ENCODE results near the gene RGS16.
A peak's percentile ranks its signal among the peaks of the same experiment; 100 is the strongest.

RGS16 gene

DNA sequence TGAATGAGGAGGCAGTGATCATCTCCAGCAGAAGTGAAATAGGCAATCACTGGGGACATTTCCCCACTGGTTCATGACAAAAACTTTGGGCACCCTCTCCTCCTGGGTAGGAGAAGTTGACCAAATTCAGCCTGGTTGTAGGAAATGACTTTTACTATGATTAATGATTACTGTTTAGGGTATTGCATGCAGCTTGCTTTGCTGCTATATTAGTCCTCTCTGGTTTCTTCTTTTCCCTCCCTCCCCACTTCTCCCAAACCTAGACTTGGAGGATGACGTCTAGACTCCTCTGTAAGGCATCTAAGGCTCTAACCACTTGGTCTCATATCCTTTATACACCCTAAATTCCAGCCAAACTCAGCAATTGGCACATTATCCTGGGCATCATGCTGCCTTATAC is 3.4 kb upstream of the RGS16 start:
- no peak for DNase-seq

DNA sequence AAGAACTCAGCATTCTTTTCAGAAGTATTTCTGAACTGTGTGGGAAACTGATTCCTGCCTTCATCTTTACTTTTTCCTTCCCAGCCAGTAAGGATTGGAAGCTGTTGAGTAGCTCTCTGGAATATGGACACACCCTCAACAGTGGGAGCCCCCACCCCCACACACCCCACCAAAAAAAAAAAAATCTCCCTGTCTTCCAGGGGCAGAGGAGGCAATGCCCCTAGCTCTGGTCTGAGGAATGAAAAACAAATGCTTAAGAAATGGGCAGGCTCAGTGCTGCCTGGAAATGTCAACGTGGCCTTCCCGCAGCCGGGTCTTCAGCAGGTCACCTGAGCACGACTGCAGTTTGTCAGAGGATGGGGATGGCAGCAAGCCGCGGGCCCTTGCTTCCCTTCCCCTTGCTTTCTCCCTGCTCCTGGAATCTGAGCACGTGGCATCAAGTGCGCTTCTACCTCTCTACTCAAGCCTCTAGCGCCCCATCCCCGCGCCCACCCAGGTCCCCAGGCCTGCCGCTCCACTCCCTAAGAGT is 479 bp downstream of the RGS16 start:
- no peak for DNase-seq

DNA sequence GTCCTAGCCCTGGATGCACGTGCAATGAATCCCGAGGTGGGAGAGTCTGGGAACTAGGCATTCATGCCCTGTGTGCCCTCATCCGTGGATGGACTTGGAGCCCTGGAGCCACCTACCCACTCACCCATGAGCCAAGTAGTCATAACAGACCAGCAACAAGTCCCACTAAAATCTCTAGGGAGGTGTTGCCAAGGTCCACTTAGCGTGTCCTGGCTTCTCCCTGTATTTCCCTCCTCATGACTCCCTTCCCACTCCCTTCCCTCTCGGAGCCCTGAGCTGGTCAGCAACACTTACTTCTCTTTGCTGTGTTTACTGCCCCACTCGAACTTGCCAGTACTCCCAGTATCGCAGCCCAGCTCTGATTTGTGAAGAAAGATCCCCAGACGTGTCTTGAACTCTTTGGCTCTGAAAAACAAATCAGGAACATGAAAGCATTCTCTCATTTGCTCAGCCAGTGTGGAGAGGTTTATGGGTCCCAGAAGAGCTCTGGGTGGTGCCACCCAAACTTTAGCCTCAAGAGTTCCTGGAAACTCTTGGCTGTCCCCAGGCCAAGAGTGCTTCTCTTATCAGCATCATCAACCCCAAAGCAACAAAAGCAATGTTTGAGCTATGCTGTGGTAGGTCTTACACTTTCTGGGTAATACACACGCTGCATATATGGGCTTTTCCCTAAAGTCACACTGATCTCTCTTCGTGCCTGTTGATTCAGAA is 1.1 kb downstream of the RGS16 start:
- no peak for DNase-seq

DNA sequence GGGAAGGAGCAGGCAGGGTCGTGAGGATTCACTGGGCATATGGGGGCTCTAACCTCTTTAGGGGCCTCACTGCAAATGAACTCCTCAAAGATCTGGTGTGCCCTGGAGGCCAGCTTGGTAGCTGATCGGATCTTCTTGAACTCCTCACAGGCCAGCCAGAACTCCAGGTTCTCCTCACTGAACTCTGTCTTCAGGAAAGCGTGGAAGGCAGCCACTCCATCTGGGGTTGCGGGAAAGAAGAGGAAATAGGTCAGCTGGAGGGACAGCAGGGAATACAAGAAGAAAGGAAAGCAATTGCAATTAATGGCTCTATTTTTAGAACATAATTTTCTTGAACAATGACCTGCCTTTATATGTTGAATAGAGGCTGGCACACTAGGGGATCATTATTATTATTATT is 2.3 kb downstream of the RGS16 start:
- DNase-seq, result no peak

DNA sequence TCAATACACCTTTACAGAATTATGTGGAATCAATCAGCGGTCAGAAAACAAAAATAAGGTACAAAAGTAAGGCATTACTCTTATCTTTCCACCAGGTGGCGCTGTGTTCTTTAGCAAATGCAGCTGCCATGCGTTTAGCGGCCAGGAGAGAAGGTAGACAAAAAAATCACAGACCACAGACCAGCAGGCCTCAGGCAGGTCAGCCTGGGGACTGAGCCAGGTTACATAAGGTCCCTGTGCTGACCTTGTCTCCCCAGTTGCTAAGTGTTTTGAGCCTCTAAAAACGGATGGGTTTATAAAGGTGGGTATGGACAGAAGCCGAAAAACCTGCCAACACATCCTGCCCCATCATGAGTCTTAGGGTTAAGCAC is 2.8 kb downstream of the RGS16 start:
- DNase-seq, result peak; percentile 50 to 81

DNA sequence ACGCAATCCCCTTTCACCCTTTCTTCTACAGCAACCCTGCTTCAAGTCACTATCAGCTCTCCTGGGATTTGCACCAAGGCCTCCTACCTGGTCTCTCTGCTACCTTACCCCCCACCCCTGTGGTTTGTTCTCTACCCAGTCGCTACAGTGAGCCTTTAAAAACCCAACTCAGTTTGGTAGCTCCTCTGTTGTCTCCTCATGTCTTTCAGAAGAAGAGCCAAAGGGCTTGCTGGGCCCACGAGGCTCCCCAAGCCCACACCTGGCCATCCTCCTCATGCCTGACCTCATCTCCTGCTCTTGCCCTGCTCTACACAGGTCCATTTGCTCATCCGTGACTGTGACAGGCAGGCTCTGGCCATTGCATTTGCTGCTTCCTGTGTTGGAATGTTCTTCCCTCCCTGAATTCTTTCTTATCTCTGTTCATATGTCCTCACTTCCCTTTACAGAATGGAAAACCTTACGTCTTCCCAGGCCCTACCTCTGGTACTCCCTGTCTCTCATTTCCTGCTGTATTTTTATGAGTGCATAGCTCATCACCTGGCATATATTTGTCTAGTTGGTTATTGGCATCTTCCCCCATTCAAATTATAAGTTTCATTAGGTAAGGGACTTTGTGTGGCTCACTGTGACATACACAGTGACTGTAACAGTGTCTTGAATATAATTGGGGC is 3.3 kb downstream of the RGS16 start:
- DNase-seq, result no peak

DNA sequence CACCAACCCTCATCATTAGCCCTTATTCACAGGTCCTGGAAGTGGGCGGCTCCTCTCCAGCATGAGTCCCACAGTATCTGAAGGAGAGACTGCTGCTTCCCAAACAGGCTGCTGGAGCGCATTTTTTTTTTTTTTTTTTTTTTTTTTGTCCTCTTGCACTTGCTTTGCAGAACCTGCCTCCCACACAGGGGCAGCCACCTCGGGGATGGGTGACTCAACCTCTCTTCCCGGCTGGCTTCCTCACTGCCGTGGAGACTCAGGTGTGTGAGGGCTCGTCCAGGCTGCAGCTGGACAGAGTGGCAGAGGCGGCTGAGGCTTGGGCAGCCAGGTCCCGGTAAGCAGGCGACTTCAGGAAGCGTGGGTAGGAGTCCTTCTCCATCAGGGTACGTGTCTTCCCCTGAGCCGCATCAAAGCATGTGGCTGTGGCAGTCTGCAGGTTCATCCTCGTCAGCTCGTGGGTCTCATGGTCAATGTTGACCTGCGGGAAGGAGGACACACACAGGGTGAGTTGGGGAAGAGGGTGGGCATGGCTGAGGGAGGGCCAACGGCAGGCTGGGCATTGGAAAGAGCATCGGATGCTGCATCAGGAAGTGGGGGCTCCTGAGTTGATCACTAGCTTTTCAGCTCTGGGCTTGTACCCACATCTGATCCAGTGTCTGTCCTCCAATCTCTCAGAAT is 4.0 kb downstream of the RGS16 start:
- no peak for DNase-seq

DNA sequence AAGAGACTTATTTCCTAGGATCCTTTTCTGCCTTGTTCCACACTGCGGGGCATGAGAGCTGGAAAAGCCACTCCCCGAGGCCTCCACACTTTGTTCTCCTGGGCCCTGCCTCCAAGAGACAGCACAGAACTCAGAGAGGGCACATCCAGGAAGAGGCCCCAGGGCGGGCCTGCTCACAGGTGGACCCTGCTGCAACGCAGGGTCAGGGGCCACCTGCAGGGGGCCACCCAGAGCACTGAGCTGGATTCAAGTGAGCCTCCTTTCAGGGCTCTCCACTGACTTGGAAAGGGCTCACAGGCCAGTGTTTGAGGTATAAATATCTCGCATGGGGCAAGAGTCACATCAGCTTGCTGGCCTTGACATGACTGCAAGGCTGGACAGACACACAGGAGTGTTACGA is 4.8 kb downstream of the RGS16 start:
- DNase-seq, result no peak

DNA sequence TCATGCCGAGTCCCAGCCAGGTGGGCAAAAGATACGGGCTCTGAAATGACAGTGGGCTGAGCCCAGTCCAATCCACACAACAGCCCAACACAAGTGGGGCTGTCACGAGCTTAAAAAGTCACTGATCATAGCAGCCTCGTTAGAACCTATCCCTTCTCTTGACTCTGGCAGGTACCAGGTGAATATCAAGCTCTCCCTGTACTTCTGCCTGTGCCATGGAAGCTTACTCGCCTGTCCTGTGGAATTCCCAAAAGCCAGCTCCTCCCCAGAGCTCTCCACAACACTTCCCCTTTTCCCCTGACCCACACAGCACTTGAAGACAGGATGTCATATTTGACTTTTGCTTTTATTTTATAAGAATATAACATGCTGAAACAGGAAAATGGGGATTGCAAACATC is 5.9 kb downstream of the RGS16 start:
- peak in 1 of 2 donors; percentile 61 for DNase-seq

DNA sequence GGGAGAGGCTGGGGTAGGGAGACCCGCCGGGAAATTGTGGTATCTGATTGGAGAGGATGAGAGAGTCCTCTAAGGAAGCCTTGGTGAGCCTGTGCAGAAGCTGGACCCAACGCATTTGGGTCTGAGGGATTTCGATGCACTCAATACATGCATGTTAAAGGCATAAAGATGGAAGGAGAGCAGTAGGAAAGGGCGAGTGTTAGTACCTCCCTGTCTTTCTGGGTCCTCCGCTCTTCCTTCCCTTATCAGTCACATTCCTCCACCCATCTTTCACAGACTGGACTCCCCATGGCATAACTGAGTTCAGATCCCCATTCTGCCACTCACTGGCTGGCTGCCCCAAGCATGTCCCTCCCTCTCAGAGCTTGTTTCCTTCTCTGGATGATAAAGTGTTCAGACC is 7.3 kb downstream of the RGS16 start:
- DNase-seq, result no peak

DNA sequence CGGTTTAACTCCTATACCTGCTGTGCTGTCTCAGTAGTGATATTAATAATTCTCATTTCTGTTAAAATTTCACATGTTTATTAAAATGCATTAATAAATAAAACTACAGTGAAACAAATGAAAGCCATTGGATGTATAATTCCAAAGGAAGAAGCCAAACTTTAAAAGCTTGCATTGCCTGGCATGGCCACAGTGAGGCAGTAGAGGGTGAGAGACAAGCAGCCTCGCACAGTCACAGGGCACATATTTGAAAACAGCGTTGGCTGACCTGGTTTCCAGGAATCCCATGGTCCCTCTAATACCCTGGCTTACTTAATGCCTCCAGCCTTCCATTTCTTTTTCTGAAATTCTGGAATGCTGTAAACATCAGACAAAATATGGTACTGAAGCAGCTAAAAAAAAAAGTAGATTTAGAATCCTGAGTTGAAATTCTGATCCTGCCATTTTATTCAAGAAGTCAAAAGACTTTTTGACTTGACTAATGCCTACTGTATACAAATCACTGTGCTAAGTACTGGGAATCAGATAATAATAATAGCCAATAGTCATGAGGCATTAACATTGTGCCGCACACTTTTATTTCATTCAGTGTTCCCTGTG is 8.4 kb downstream of the RGS16 start:
- DNase-seq, result peak; percentile 38 to 87

DNA sequence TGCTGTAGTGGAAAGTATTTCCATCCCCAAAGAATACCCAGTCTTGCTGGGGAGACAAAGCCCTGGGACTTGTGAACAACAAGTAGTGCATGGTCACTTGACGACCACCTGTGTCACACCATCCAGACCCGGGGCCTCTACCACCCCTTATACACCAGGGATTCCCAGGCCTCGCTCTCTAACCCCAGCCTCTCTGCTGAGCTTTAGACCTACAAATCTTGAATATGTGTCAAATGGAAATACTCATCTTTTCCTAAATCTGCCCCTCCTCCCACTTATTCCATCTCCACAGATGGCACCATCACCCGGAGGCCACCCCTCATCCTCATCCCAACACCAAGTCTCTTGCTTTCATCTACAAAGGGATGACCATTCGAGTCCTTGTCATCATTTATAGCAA is 14.3 kb downstream of the RGS16 start:
- no peak for DNase-seq

DNA sequence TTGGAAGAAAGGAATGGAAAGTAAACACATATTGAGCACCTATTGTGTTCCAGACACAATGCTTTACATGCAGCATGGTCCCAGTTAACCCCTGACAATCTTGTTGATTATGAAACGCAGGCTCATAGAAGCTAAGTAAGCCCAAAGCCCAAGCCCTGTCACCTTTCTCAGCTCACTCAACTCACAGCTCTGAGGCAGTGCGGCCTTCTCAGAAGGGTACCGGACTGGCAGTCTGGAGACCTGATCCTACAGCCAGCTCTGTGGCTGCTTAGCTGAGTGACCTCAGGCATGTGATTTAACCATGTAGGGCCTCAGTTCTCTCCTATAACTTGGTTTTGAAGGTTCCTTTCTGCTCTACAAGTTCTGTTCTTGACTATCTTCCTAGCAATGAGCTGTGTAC is 14.7 kb downstream of the RGS16 start:
- DNase-seq, result no peak

DNA sequence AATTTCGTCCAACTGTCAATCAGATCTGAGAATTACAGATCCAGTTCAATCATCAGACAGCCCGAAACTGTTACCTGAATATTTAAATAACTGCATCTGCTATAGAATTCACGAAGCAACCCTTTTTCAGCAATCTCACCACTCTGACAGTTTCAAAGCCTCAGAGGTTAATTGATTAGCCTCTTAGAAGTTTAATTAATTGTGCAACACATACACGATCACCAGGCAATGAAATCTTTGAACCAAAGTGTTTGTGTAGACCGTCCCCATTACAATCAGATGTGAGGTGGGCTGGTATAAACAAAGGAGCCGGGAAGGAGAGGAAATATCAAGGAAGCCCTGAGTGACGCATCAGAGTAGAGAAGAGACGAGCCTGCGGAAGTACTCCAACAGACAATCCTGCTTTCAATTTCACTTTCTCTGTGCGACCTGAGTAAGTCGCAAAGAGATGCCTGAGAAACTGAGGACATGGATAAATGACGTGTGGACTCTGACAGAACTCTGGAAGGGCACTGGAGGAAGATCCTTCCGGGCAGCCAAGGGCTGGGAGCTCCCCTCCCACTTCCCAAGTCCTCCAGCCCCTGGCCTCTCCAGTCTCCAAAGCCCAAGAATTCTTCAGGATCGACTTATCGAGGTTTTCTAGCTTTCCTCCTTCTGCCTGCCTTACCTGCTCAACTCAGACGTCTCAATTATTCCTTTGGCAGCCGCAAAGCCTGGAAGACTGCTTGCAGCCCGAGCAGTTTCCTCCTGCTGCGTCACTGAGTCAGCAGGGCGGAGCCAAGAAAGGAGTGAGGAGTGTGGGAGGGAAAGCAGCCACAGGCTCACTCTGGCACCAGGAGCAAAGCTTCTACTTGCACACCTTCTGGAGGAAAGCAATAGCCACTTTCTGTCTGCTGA is 15.4 kb downstream of the RGS16 start, which contains the start of gene RNASEL:
Gene RNASEL, minus strand, starts transcription at position 757 of the 897 bp plus-strand sequence. CDS start 2,450 bp downstream, outside the sequence.
- DNase-seq, result peak; percentile 73 to 82

DNA sequence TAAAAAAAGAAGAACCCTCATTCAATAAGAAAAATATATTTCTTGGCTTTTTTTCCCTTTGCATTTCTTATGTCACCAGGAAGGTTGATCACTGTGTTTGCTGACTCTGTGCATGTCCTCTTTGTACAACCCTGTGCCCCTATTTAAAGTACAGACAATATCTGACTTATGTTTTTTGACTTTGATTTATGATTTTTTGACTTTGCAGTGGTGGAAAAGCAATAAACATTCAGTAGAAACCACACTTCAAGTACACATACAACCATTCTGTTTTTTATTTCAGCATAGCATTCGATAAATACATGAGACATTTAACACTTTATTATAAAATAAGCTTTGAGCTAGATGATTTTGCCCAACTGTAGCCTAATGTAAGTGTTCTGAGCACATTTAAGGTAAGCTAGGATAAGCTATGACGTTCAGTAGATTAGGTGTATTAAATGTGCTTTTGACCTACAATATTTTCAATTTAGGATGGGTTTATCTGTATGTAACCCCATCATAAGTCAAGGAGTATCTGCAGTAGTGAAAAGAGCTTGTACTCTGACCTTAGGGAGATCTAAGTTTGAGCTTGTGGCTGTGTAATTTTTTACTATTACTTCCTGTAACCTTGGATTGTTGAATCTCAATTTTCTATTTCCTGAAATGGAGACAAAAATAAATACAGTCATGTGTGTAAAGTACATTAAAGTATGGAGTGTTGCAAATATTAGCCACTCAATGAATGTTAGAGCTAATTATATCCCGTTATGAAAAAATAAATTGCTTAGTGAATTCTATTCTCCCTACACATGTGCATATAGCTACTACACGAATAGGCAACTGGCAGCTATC is 16.3 kb downstream of the RGS16 start:
- DNase-seq, result no peak

DNA sequence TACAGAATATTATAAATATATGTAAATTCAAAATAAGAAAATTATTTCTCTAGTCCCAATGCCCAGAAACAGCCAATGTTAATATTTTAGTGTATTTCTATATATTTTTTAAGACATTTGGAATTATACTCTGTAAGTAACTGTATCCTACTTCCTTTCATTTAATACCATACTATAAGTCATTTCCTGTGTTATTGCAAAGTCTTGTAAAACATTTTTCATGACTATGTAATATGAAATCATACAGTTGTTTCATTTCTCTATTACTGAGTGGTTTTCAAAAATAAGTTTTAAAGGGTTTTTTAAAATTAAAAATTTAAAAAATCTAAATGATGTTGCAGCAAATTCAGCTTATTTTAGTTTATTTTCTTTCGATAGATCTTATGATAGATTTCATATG is 17.1 kb downstream of the RGS16 start:
- no peak for DNase-seq

DNA sequence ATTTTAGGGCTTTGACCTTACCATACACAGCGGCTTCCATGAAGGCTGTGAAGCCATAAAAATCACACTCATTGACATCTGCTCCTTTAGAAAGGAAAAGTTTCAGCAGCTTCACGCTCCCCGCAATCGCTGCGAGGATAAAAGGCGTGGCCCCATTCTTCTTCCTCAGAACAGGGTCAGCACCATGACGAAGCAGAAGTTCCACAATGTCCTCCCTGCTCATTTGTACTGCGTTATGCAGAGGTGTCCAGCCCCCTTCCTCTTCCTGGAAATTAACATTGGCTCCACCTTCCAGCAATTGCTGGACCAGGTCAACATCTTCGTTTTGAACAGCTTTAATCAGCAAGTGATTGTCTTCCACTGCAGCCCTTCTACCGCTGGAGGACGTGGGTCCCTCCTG is 17.8 kb downstream of the RGS16 start:
- no peak for DNase-seq

DNA sequence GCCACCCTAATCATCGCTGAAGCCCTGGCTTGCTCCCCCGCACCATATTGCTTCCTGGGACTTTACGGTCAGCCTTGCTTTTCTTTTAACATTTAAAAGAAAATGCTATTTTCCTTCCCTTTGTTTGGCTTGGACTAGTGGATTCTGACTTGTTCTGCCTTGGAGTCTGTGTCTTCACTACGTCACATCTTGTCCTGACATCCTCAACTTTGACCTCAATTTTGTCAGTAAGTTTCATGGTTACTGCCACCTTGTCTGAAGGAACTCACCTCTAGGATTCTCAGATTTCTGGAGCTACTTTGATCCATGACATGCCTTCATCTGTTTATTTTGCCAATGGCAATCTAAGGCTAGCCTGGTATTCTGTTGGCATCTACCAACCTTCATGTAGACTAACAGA is 19.4 kb downstream of the RGS16 start:
- no peak for DNase-seq

DNA sequence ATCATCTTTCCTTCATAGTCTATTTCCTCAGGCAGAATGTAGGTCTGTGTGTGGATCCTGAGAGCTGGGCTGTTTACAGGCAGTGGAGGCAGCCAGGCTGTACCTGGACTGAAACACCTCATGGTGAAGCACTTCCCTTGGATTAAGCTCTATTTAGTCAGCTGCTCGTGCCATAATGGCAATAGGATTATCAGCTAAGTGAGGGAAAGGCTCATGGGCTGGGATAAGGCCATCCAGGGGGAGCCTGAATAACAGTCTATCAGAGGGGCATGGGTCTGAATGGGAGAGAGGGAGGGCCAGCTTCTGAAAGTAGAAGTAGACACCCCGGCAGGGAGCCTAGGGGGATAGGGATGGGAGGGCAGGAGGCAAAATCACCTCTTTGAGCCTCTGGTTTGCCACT is 23.5 kb downstream of the RGS16 start:
- DNase-seq, result no peak

DNA sequence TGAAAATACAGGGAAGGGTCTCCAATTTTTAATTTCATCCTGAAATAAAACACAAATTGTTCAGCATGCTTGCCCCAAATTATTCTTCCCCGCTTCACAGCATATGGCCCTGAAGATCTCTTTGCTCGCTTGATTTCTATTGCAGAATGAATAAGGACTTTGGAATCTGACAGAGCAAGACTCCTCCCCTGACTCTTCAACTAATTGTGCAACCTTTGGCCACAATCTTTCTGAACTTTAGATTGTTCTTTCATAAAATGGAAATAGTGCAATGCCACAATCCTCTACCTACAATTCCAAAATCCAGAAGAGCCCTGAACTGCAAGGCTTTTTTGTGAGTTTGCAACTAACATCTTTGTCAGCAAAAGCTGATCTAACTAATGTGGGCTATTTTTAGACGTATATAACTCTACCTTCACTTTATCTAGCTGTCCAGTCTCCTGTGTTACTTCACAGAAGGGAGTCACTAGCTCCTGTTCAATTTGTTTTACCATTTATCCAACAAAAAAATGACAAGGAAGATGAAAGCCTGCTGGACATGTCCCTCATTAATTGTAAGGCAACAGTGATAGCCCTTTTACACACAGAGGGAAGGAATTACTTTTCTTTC is 28.5 kb downstream of the RGS16 start:
- no peak for DNase-seq

DNA sequence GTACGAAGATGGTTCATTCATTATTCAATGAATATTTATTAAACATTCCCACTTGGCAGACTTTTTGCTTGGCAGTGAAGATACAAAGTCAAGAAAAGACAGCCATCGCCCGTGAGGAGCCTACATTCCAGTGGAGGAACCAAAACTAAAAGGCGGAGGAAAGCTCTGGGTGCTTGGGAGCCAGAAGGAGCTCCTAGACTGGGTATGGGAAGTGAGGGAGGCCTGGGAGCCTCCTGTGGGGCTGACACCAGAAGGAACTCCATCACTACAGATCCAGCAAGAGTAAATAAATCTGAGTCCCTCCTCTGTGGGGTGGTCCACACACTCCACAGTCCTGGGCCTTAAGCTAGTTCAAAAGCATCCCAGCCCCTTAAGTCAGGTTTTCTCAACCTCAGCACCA is 30.0 kb downstream of the RGS16 start:
- DNase-seq, result no peak

Measured in inflammatory macrophage treated with lipopolysaccharide for 1 hour (primary cell).